ENCODE measurements around the gene MACF1.

GRCh38 chr1:39360731-39361130, 156.2 kb downstream of the MACF1 start:
- TF ChIP-seq, protein P1, sequence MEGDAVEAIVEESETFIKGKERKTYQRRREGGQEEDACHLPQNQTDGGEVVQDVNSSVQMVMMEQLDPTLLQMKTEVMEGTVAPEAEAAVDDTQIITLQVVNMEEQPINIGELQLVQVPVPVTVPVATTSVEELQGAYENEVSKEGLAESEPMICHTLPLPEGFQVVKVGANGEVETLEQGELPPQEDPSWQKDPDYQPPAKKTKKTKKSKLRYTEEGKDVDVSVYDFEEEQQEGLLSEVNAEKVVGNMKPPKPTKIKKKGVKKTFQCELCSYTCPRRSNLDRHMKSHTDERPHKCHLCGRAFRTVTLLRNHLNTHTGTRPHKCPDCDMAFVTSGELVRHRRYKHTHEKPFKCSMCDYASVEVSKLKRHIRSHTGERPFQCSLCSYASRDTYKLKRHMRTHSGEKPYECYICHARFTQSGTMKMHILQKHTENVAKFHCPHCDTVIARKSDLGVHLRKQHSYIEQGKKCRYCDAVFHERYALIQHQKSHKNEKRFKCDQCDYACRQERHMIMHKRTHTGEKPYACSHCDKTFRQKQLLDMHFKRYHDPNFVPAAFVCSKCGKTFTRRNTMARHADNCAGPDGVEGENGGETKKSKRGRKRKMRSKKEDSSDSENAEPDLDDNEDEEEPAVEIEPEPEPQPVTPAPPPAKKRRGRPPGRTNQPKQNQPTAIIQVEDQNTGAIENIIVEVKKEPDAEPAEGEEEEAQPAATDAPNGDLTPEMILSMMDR (conservative IDR thresholded peaks at IDR 0.05 in 1 of 2, IDR thresholded peaks at IDR 0.05 in 1 of 2; ENCODE audit: extremely low read depth in 1 of 2, insufficient read depth in 1 of 2, low read depth in 1 of 2, low read length in 2 of 2): no peak
- TF ChIP-seq EZH2 (IDR thresholded peaks at IDR 0.05; ENCODE audit: borderline replicate concordance, low read length): no peak
